ENCODE measurements around the gene NSFL1C. TPM values are rescaled to one million over a fixed set of nuclear protein-coding genes. Genes with fewer than 3 reads are reported as not detected.

NSFL1C gene
- total and polyA plus RNA-seq, 2 of the 4 experiments (the other 2 are of a cell fraction): 33.0 to 40.3 TPM

- no peak overlapping the region for H2AK5ac ChIP-seq (ENCODE audit: low read depth, low read length)
- H4K5ac ChIP-seq (ENCODE audit: low read depth, low read length): no peak overlapping the region
- no peak overlapping the region for H2AK9ac ChIP-seq (replicated peaks; ENCODE audit: low read depth, low read length, poor library complexity)
- H4K91ac ChIP-seq (ENCODE audit: insufficient read depth, low read depth, low read length): no peak overlapping the region
- no peak overlapping the region for H3K56ac ChIP-seq (ENCODE audit: extremely low read depth, insufficient read depth, low read length)
- H3K79me1 ChIP-seq (ENCODE audit: low read depth in 1 of 2, low read length in 2 of 2): no peaks in the 10 kb centered on the region
- TF ChIP-seq ELK1 (IDR thresholded peaks at IDR 0.05; ENCODE audit: borderline replicate concordance, low read depth, low read length) (no peak), MAZ (IDR thresholded peaks at IDR 0.05; ENCODE audit: borderline replicate concordance, low read depth, low read length) (no peak), BHLHE40 (IDR thresholded peaks at IDR 0.05; ENCODE audit: low read depth, low read length) (no peak), CEBPB (IDR thresholded peaks at IDR 0.05; ENCODE audit: low read depth, low read length) (no peak), SMC3 (IDR thresholded peaks at IDR 0.05; ENCODE audit: low read depth, low read length) (no peak), NFE2L2 (IDR thresholded peaks at IDR 0.05; ENCODE audit: low read depth, low read length) (no peak), RFX5 (IDR thresholded peaks at IDR 0.05; ENCODE audit: low read depth, low read length) (no peak), RCOR1 (IDR thresholded peaks at IDR 0.05; ENCODE audit: insufficient replicate concordance, low read length) (no peak), MXI1 (IDR thresholded peaks at IDR 0.05; ENCODE audit: borderline replicate concordance, low read depth, low read length) (no peak), CTCF (conservative IDR thresholded peaks at IDR 0.05; ENCODE audit: low read depth, low read length) (no peak), USF2 (IDR thresholded peaks at IDR 0.05; ENCODE audit: low read depth, low read length) (no peak), CHD1 (IDR thresholded peaks at IDR 0.05; ENCODE audit: low read depth, low read length) (no peak), RAD21 (IDR thresholded peaks at IDR 0.05; ENCODE audit: low read length) (no peak), FOS (IDR thresholded peaks at IDR 0.05; ENCODE audit: low read depth, low read length) (no peak), MAFK (IDR thresholded peaks at IDR 0.05; ENCODE audit: low read depth, low read length) (no peak), POLR2A (IDR thresholded peaks at IDR 0.05; ENCODE audit: low read depth, low read length) (no peak)
- no peak overlapping the region for H3K27ac ChIP-seq (ENCODE audit: insufficient read depth, low read length)
- no peak overlapping the region for H2BK5ac ChIP-seq (ENCODE audit: low read depth, low read length, poor library complexity, severe bottlenecking)
- ATAC-seq (ENCODE audit: low read depth) (no peak), DNase-seq (no peak)
- no peak overlapping the region for H2BK120ac ChIP-seq (ENCODE audit: low read depth, low read length)
- H4K20me1 ChIP-seq (ENCODE audit: insufficient read depth, low read length): no peaks in the 10 kb centered on the region
- dilution Hi-C loops (cut with HindIII; ENCODE audit: low sequenced_read_pairs, unreplicated experiment): no loop called here
- no peaks in the 10 kb centered on the region for H3K36me3 ChIP-seq (ENCODE audit: control insufficient read depth, insufficient read depth, low read length)
- H4K8ac ChIP-seq (ENCODE audit: low read depth in 2 of 2, low read length in 2 of 2): no peak overlapping the region
- no peak overlapping the region for H3K4ac ChIP-seq (ENCODE audit: low read depth, low read length)
- H3K9me1 ChIP-seq (ENCODE audit: insufficient read depth, low read length): peaks cover 6% of the 10 kb centered on the region; the same call in 1 of the 2 replicates
- no TSS peak for BruUV-seq (replicated peaks)
- no peak overlapping the region for H3K4me2 ChIP-seq (ENCODE audit: low read depth, low read length)
- in situ Hi-C loops (cut with MboI; ENCODE audit: low sequenced_read_pairs): no loop called here
- H3K4me1 ChIP-seq (ENCODE audit: control insufficient read depth, insufficient read depth, low read length): peaks cover 4% of the 10 kb centered on the region
- no CpG with 5 or more reads among the region's 1 CpG for WGBS, 2 experiments (ENCODE audit: extremely low coverage in 2 of 2, insufficient read length in 1 of 2)
- H3K4me3 ChIP-seq (ENCODE audit: insufficient read depth, low read depth, low read length): no peak overlapping the region
- ChIA-PET POLR2A (ENCODE audit: unreplicated experiment) (no interaction called here), CTCF (no interaction called here)
- no peak overlapping the region for H2AFZ ChIP-seq (replicated peaks; ENCODE audit: low read length, poor library complexity)
- H3K9me3 ChIP-seq (ENCODE audit: control insufficient read depth, insufficient read depth, low read length): no peaks in the 10 kb centered on the region
- no peak overlapping the region for H3K9ac ChIP-seq (ENCODE audit: low read depth, low read length)
- H3K18ac ChIP-seq (ENCODE audit: low read depth, low read length): no peak overlapping the region
- no peak overlapping the region for H2BK15ac ChIP-seq (ENCODE audit: low read depth, low read length)
- H3K27me3 ChIP-seq (ENCODE audit: control insufficient read depth, insufficient read depth, low read length): no peaks in the 10 kb centered on the region
- no peak overlapping the region for H2BK20ac ChIP-seq (ENCODE audit: low read depth, low read length)
- H3K23ac ChIP-seq (ENCODE audit: low read depth, low read length): no peak overlapping the region
- intact Hi-C loops (cut with micrococcal nuclease): no loop called here
- no peak overlapping the region for H3K14ac ChIP-seq (replicated peaks; ENCODE audit: low read depth, low read length)
Observed at GRCh38 chr20:1424336-1424735, 42.3 kb downstream of the NSFL1C start.
